HG03378 (cell line): ENCODE results near the gene HSP90AB1.

Source experiments
- ATAC-seq: cut with Tn5 transposase; IDR thresholded peaks from one replicate; pipeline ENCODE4 v1.9.1; 2021; ENCODE audit warnings: mild to moderate bottlenecking, moderate library complexity; ENCODE audit not compliant: unreplicated experiment

The HSP90AB1 gene

GRCh38 chr6:44253307-44254101, 6.6 kb downstream of the HSP90AB1 start:
- ATAC-seq, result no peak

GRCh38 chr6:44254191-44255104, 7.5 kb downstream of the HSP90AB1 start:
- no peak for ATAC-seq

GRCh38 chr6:44255105-44255808, 8.4 kb downstream of the HSP90AB1 start:
- no peak for ATAC-seq

- no peak for ATAC-seq
Measured at GRCh38 chr6:44255871-44256774, 9.2 kb downstream of the HSP90AB1 start.

GRCh38 chr6:44256775-44257024, 9.8 kb downstream of the HSP90AB1 start:
- ATAC-seq, result no peak

GRCh38 chr6:44257025-44257752, 10.3 kb downstream of the HSP90AB1 start, which contains the start of gene SLC35B2:
TSS of gene SLC35B2 (minus strand) at chr6:44257528. CDS start at chr6:44257410, 118 bp downstream.
- no peak for ATAC-seq

GRCh38 chr6:44257753-44258324, 10.9 kb downstream of the HSP90AB1 start:
- ATAC-seq, result no peak

- no peak for ATAC-seq
Measured at GRCh38 chr6:44258325-44258863, 11.5 kb downstream of the HSP90AB1 start.

GRCh38 chr6:44258921-44259320, 12.0 kb downstream of the HSP90AB1 start:
- ATAC-seq, result no peak

- no peak for ATAC-seq
Measured at GRCh38 chr6:44260011-44260410, 13.1 kb downstream of the HSP90AB1 start.

GRCh38 chr6:44260451-44261297, 13.8 kb downstream of the HSP90AB1 start:
- ATAC-seq, result no peak

- ATAC-seq, result no peak
Measured at GRCh38 chr6:44261581-44261980, 14.7 kb downstream of the HSP90AB1 start.

- no peak for ATAC-seq
Measured at GRCh38 chr6:44262467-44263353, 15.8 kb downstream of the HSP90AB1 start.

GRCh38 chr6:44263354-44264100, 16.6 kb downstream of the HSP90AB1 start:
- ATAC-seq, result no peak

- ATAC-seq, result no peak
Measured at GRCh38 chr6:44264154-44265006, 17.5 kb downstream of the HSP90AB1 start.
